GM12878 (cell line): ENCODE data around the gene ATP13A2. TPM values are rescaled to one million over a fixed set of nuclear protein-coding genes. Genes with fewer than 3 reads are reported as not detected.

Source experiments
- ATAC-seq: fragments of 200-7000 bp; cut with Tn5 transposase; 3 replicates; pipeline ENCODE4 v1.9.1; 2020; ENCODE audit warnings: mild to moderate bottlenecking, moderate library complexity
- BruUV-seq: library from RNA; stranded (reverse); fragments of 400-500 nt; replicated peaks from 2 replicates; lab custom pipeline; 2021; lab: Mats Ljungman, UMichigan
- CTCF ChIA-PET: fragments of 300-600 bp; sonication (Branson Sonifier 250); formaldehyde crosslinking; extraction: SDS; loops from one replicate; lab custom pipeline; 2021; ENCODE audit warnings: inconsistent platforms; lab: Yijun Ruan, JAX
- POLR2A ChIA-PET: fragments of 350-600 bp; formaldehyde crosslinking; extraction: SDS; loops from one replicate; lab custom pipeline; 2021; ENCODE audit warnings: inconsistent platforms; lab: Charles Lee
- RAD21 ChIA-PET: fragments of 300-600 bp; sonication (Branson Sonifier 250); formaldehyde crosslinking; loops from one replicate; lab custom pipeline; 2023; ENCODE audit warnings: antibody characterized with exemption; ENCODE audit not compliant: unreplicated experiment; lab: Charles Lee
- SMC1A ChIA-PET: fragments of 300-600 bp; sonication (Branson Sonifier 250); formaldehyde crosslinking; loops from one replicate; lab custom pipeline; 2023; ENCODE audit not compliant: unreplicated experiment, uncharacterized antibody; lab: Charles Lee
- DNase-seq: peaks from one replicate; pipeline ENCODE4 v3.0.0-alpha.2; 2011; ENCODE audit warnings: low read depth, low spot score
- FAIRE-seq: peaks from 3 replicates; lab custom pipeline; 2011; peaks lifted over from hg19 to GRCh38; lab: Jason Lieb, UNC
- H2AFZ ChIP-seq: 2 replicates; pipeline ENCODE4 v1.6.0; 2011; ENCODE audit warnings: low read depth, low read length, control low read depth; ENCODE audit not compliant: control insufficient read depth
- H3K27ac ChIP-seq: 2 replicates; pipeline ENCODE4 v1.5.1; 2011; ENCODE audit warnings: control low read depth; ENCODE audit not compliant: control insufficient read depth, insufficient read depth
- H3K27me3 ChIP-seq, 2 experiments: replicated peaks in 1 of 2; 2 replicates each; pipeline versions ENCODE4 v1.6.0 to v1.6.1; 2011; ENCODE audit warnings: low read length in 1 of 2; ENCODE audit not compliant: control insufficient read depth in 2 of 2, insufficient read depth in 2 of 2
- H3K36me3 ChIP-seq, 2 experiments: 2 replicates each; pipeline ENCODE4 v1.5.1; 2011; ENCODE audit warnings: low read length in 1 of 2; ENCODE audit not compliant: control insufficient read depth in 2 of 2, insufficient read depth in 2 of 2
- H3K4me1 ChIP-seq: 2 replicates; pipeline ENCODE4 v1.6.1; 2011; ENCODE audit warnings: mild to moderate bottlenecking, low read length, moderate library complexity, mixed read lengths; ENCODE audit not compliant: control insufficient read depth, insufficient read depth
- H3K4me2 ChIP-seq: 2 replicates; pipeline ENCODE4 v1.6.0; 2011; ENCODE audit warnings: control low read depth; ENCODE audit not compliant: control insufficient read depth, insufficient read depth
- H3K4me3 ChIP-seq: fragments of 200-600 bp; sonication (generic); 2 replicates; pipeline ENCODE4 v1.5.1; 2016
- H3K79me2 ChIP-seq: 2 replicates; pipeline ENCODE4 v1.6.0; 2011; ENCODE audit warnings: low read length; ENCODE audit not compliant: control insufficient read depth, insufficient read depth
- H3K9ac ChIP-seq: 2 replicates; pipeline ENCODE4 v1.8.0; 2011; ENCODE audit warnings: low read length, control low read depth, mixed read lengths; ENCODE audit not compliant: control insufficient read depth, insufficient read depth
- H3K9me3 ChIP-seq: replicated peaks from 3 replicates; pipeline ENCODE4 v1.5.1; 2011; ENCODE audit warnings: mild to moderate bottlenecking, low read length; ENCODE audit not compliant: control insufficient read depth, insufficient read depth
- H4K20me1 ChIP-seq: 2 replicates; pipeline ENCODE4 v1.6.0; 2011; ENCODE audit not compliant: control insufficient read depth, insufficient read depth
- MTA2 ChIP-seq: fragments of 450-650 bp; IDR thresholded peaks from 2 replicates; pipeline ENCODE4 v1.6.1; 2016; ENCODE audit warnings: low read depth, mild to moderate bottlenecking, moderate library complexity
- SUZ12 ChIP-seq: fragments of 200-600 bp; sonication (generic); IDR thresholded peaks from one replicate; pipeline ENCODE4 v1.6.1; 2018; ENCODE audit warnings: antibody characterized with exemption, mild to moderate bottlenecking; ENCODE audit not compliant: unreplicated experiment
- WGBS: methylation state at CpG from one replicate; pipeline ENCODE4 v1.1.6; 2016; ENCODE audit warnings: low lambda C conversion rate; ENCODE audit not compliant: insufficient replicate concordance, insufficient coverage; ENCODE audit errors: missing lambda C conversion rate; 5-methylcytosine and 5-hydroxymethylcytosine counted together
- in situ Hi-C: fragments of 300-500 bp; cut with MboI; formaldehyde crosslinking; loops from 9 replicates; pipeline ENCODE4 v1.14.3; 2018; ENCODE audit warnings: mixed read lengths
- intact Hi-C: fragments of 100-400 bp; cut with micrococcal nuclease; formaldehyde crosslinking; loops from one replicate; pipeline ENCODE4 v1.14.2; 2022; ENCODE audit not compliant: unreplicated experiment
- polyA plus RNA-seq, 11 experiments: library from polyadenylated mRNA; depleted of rRNA in 4 of 11; unstranded in 6 of 11; stranded (reverse) in 5 of 11; fragments of >200 nt; fragmentation: Nextera tagmentation in 4 of 11; fragmentation: Illumina TruSeq in 1 of 11; extraction: Ambion mirVana in 4 of 11; extraction: Trizol in 1 of 11; gene quantifications; 1 replicate in 1 of 11; 2 replicates in 10 of 11; pipeline versions ENCODE4 v1.2.1 to v1.2.3, GENCODE V29; 2011 to 2016; ENCODE audit warnings: inconsistent platforms in 2 of 11, missing spikeins in 2 of 11, low read depth in 1 of 11
- total RNA-seq, 4 experiments: library from RNA; depleted of rRNA in 3 of 4; stranded (reverse); fragments of >200 nt in 3 of 4; fragmentation: Illumina TruSeq in 1 of 4; extraction: Trizol in 1 of 4; gene quantifications; 2 replicates each; pipeline versions ENCODE4 v1.2.1 to v1.2.3, GENCODE V29; 2013 to 2021
- TF ChIP-seq, protein P1 (sequence below): fragments of 150-350 bp; IDR thresholded peaks from 2 replicates; pipeline ENCODE4 v1.6.1; 2014; ENCODE audit warnings: mild to moderate bottlenecking, low read depth, low read length

ATP13A2 gene
- total and polyA plus RNA-seq, 10 of the 15 experiments (the other 5 are each of a cell fraction or from before 2014, with no cell fraction given) = 0.24 to 30.5 (median 8.0) TPM

DNA sequence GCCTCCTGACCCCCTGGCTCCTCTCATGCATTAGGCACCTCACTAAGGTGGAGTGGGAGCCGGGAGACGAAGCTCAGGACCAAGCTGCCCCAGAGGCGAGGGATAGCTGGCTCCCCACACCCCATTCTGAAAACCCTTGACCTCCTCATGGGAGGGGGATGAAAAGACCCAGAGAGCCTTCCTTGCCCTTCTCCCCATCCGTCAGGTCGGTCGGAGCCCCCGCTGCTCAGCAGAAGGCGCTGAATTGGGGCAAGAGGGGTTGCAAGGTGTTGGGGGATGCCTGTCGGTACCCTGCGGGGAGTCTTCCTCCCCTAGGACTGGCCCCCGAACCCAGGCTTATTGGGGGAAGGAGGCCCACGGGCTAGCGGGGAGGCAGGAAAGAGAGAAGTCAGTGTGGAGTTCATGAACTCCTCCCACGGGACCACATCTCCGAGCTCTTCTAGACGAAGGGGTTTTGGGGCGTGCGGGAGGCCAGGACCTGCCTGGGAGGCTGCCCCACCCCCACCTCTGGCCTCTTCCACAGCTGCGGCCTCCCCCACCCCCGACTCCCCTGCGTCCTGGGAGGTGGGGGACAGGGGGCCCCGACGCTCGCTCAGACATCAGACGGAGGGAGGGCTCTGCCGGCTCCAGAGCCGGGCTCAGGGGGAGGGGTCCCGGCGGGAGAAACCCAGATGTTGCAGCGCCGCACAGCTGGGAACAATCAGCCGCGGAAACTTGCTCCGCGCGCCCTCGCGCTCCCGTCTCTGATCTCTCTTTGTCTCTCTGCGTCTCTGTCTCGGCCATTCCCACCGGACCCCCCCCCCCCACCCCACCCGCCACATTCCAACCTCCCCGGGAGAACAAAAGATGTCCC is 32.0 kb downstream of the ATP13A2 start:
- TF ChIP-seq MTA2 (no peak), SUZ12 (peak; percentile 52)
- TF ChIP-seq, protein P1, sequence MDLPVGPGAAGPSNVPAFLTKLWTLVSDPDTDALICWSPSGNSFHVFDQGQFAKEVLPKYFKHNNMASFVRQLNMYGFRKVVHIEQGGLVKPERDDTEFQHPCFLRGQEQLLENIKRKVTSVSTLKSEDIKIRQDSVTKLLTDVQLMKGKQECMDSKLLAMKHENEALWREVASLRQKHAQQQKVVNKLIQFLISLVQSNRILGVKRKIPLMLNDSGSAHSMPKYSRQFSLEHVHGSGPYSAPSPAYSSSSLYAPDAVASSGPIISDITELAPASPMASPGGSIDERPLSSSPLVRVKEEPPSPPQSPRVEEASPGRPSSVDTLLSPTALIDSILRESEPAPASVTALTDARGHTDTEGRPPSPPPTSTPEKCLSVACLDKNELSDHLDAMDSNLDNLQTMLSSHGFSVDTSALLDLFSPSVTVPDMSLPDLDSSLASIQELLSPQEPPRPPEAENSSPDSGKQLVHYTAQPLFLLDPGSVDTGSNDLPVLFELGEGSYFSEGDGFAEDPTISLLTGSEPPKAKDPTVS = no peak
- CTCF ChIA-PET = no interaction called here
- BruUV-seq = no TSS peak

More for the DNA sequence above, 32.0 kb downstream of the ATP13A2 start:
- ChIA-PET SMC1A (interaction anchor here (0.6 kb wide), 1 partner anchor 67 kb away, joined by 3 read pairs; no protein-coding TSS in a partner anchor), RAD21 (no interaction called here), POLR2A (no interaction called here)
- no peak for FAIRE-seq
- no peak for DNase-seq
- no peak for ATAC-seq
- Histone ChIP-seq H3K27me3 (peaks cover 7 to 13% of the 10 kb centered on the region in 2 experiments; a peak in 3 of 4 replicates), H3K9me3 (no peaks in the 10 kb centered on the region), H3K9ac (no peak overlapping the region), H3K79me2 (no peaks in the 10 kb centered on the region), H3K27ac (no peak overlapping the region), H2AFZ (no peak overlapping the region), H3K4me2 (no peak overlapping the region), H4K20me1 (no peaks in the 10 kb centered on the region), H3K4me1 (no peaks in the 10 kb centered on the region), H3K36me3 (no peaks in the 10 kb centered on the region), H3K4me3 (no peak overlapping the region)
- intact Hi-C loops = no loop called here
- 16% methylated on average over 14 of the region's 44 CpGs for WGBS
- in situ Hi-C loops = no loop called here
